H9 (cell line): ENCODE results near the gene IQSEC1. TPM values are rescaled to one million over a fixed set of nuclear protein-coding genes. Genes with fewer than 3 reads are reported as not detected.

Experiments used
- DNase-seq: peaks from one replicate; pipeline ENCODE4 v3.0.0-alpha.2; 2017
- H2AFZ ChIP-seq: one replicate; pipeline ENCODE4 v1.6.1; 2013; ENCODE audit warnings: mild to moderate bottlenecking, low read length, control low read depth, moderate library complexity
- H2AK5ac ChIP-seq: 2 replicates; pipeline ENCODE4 v1.6.1; 2013; ENCODE audit warnings: low read length, control low read depth, mixed read lengths; ENCODE audit not compliant: insufficient read length
- H2BK120ac ChIP-seq: one replicate; pipeline ENCODE4 v1.6.1; 2013; ENCODE audit warnings: low read depth, mild to moderate bottlenecking, low read length, control low read depth, inconsistent platforms; ENCODE audit not compliant: poor library complexity, severe bottlenecking
- H2BK12ac ChIP-seq: 2 replicates; pipeline ENCODE4 v1.6.1; 2013; ENCODE audit warnings: low read length, control low read depth, mixed read lengths, low read depth; ENCODE audit not compliant: insufficient read length
- H2BK15ac ChIP-seq: 2 replicates; pipeline ENCODE4 v1.6.1; 2013; ENCODE audit warnings: low read depth, low read length, control low read depth
- H2BK20ac ChIP-seq: one replicate; pipeline ENCODE4 v1.6.1; 2013; ENCODE audit warnings: low read depth, mild to moderate bottlenecking, low read length, control low read depth, inconsistent platforms; ENCODE audit not compliant: poor library complexity, severe bottlenecking
- H2BK5ac ChIP-seq: 2 replicates; pipeline ENCODE4 v1.6.1; 2013; ENCODE audit warnings: low read length, control low read depth, mixed read lengths; ENCODE audit not compliant: insufficient read length
- H3K14ac ChIP-seq: 2 replicates; pipeline ENCODE4 v1.6.1; 2013; ENCODE audit warnings: low read length, control low read depth; ENCODE audit not compliant: insufficient read depth
- H3K18ac ChIP-seq: 2 replicates; pipeline ENCODE4 v1.6.1; 2013; ENCODE audit warnings: low read depth, mild to moderate bottlenecking, mixed read lengths, low read length, control low read depth; ENCODE audit not compliant: insufficient read length
- H3K23ac ChIP-seq: 2 replicates; pipeline ENCODE4 v1.6.1; 2013; ENCODE audit warnings: low read length, control low read depth, mixed read lengths, low read depth; ENCODE audit not compliant: insufficient read length
- H3K23me2 ChIP-seq: 2 replicates; pipeline ENCODE4 v1.6.1; 2013; ENCODE audit warnings: low read depth, mild to moderate bottlenecking, mixed read lengths, low read length, control low read depth; ENCODE audit not compliant: insufficient read length, poor library complexity, severe bottlenecking
- H3K27ac ChIP-seq: 2 replicates; pipeline ENCODE4 v1.5.1; 2013; ENCODE audit warnings: low read length, control low read depth, mixed read lengths, low read depth; ENCODE audit not compliant: insufficient read length
- H3K27me3 ChIP-seq: 2 replicates; pipeline ENCODE4 v1.6.1; 2013; ENCODE audit warnings: low read length, control low read depth, inconsistent platforms; ENCODE audit not compliant: insufficient read depth
- H3K4ac ChIP-seq: 2 replicates; pipeline ENCODE4 v1.6.1; 2013; ENCODE audit warnings: low read depth, mild to moderate bottlenecking, control low read depth, inconsistent platforms, low read length, moderate library complexity
- H3K4me1 ChIP-seq: 2 replicates; pipeline ENCODE4 v1.6.1; 2013; ENCODE audit warnings: low read length, control low read depth, inconsistent platforms; ENCODE audit not compliant: insufficient read depth
- H3K4me2 ChIP-seq: 2 replicates; pipeline ENCODE4 v1.6.1; 2013; ENCODE audit warnings: low read length, control low read depth, mixed read lengths; ENCODE audit not compliant: insufficient read length, insufficient read depth
- H3K56ac ChIP-seq: 2 replicates; pipeline ENCODE4 v1.6.1; 2013; ENCODE audit warnings: low read depth, mild to moderate bottlenecking, mixed read lengths, low read length, control low read depth; ENCODE audit not compliant: insufficient read length
- H3K79me1 ChIP-seq: 2 replicates; pipeline ENCODE4 v1.6.1; 2013; ENCODE audit warnings: low read depth, mild to moderate bottlenecking, moderate library complexity, low read length, control low read depth, inconsistent platforms; ENCODE audit not compliant: insufficient read depth, poor library complexity, severe bottlenecking
- H3K79me2 ChIP-seq: 2 replicates; pipeline ENCODE4 v1.6.1; 2013; ENCODE audit warnings: low read length, control low read depth, inconsistent platforms; ENCODE audit not compliant: insufficient read depth
- H3K9ac ChIP-seq: 2 replicates; pipeline ENCODE4 v1.6.1; 2013; ENCODE audit warnings: low read length, control low read depth, mixed read lengths; ENCODE audit not compliant: insufficient read length; ENCODE audit errors: extremely low read depth
- H3K9me3 ChIP-seq: one replicate; pipeline ENCODE4 v1.6.1; 2013; ENCODE audit warnings: low read depth, low read length, inconsistent platforms; ENCODE audit not compliant: control insufficient read depth
- H3T11ph ChIP-seq: one replicate; pipeline ENCODE4 v1.6.1; 2013; ENCODE audit warnings: mild to moderate bottlenecking, low read length, control low read depth, inconsistent platforms
- H4K20me1 ChIP-seq: one replicate; pipeline ENCODE4 v1.6.1; 2013; ENCODE audit not compliant: control insufficient read depth, insufficient read length, insufficient read depth
- H4K5ac ChIP-seq: 2 replicates; pipeline ENCODE4 v1.6.1; 2013; ENCODE audit warnings: low read depth, mild to moderate bottlenecking, mixed read lengths, low read length, control low read depth; ENCODE audit not compliant: insufficient read length
- H4K8ac ChIP-seq: replicated peaks from 2 replicates; pipeline ENCODE4 v1.6.1; 2013; ENCODE audit warnings: low read length, control low read depth, mixed read lengths, low read depth; ENCODE audit not compliant: insufficient read length
- H4K91ac ChIP-seq: 2 replicates; pipeline ENCODE4 v1.6.1; 2013; ENCODE audit warnings: low read depth, mild to moderate bottlenecking, moderate library complexity, mixed read lengths, low read length, control low read depth; ENCODE audit not compliant: insufficient read length
- H3K27ac Mint-ChIP-seq, 3 experiments: 2 replicates in 2 of 3; 3 replicates in 1 of 3; pipeline ENCODE4 v1.8.0; 2020 to 2021; ENCODE audit warnings: mixed read lengths in 3 of 3, mild to moderate bottlenecking in 1 of 3, moderate library complexity in 1 of 3
- H3K27me3 Mint-ChIP-seq: 2 replicates; pipeline ENCODE4 v1.8.0; 2021; ENCODE audit warnings: low read depth, mild to moderate bottlenecking, moderate library complexity, mixed read lengths
- H3K36me3 Mint-ChIP-seq, 3 experiments: 2 replicates in 2 of 3; 3 replicates in 1 of 3; pipeline ENCODE4 v1.8.0; 2020 to 2021; ENCODE audit warnings: low read depth in 3 of 3, mixed read lengths in 3 of 3; ENCODE audit not compliant: insufficient read depth in 1 of 3
- H3K4me1 Mint-ChIP-seq, 2 experiments: 2 replicates each; pipeline ENCODE4 v1.8.0; 2020; ENCODE audit warnings: mixed read lengths in 2 of 2
- H3K4me3 Mint-ChIP-seq, 2 experiments: 2 replicates in 1 of 2; 3 replicates in 1 of 2; pipeline ENCODE4 v1.8.0; 2020 to 2021; ENCODE audit warnings: mild to moderate bottlenecking in 2 of 2, mixed read lengths in 2 of 2, moderate library complexity in 1 of 2
- H3K9me3 Mint-ChIP-seq, 2 experiments: 2 replicates in 1 of 2; 3 replicates in 1 of 2; pipeline ENCODE4 v1.8.0; 2020; ENCODE audit warnings: mild to moderate bottlenecking in 2 of 2, mixed read lengths in 2 of 2, moderate library complexity in 1 of 2
- WGBS: extraction: QIAGEN DNeasy Blood & Tissue Kit; methylation state at CpG from one replicate; pipeline ENCODE4 v1.1.7; 2013; ENCODE audit warnings: missing lambda C conversion rate, low lambda C conversion rate, mixed read lengths; ENCODE audit not compliant: insufficient read length; ENCODE audit errors: extremely low coverage; 5-methylcytosine and 5-hydroxymethylcytosine counted together
- total RNA-seq: library from RNA; stranded (reverse); gene quantifications from 2 replicates; pipeline ENCODE4 v1.2.1, GENCODE V29; 2021
- TF ChIP-seq, protein P1 (sequence below): fragments of 200-600 bp; sonication (generic); conservative IDR thresholded peaks from 3 replicates; pipeline ENCODE4 v1.8.0; 2021; ENCODE audit warnings: antibody characterized with exemption, mild to moderate bottlenecking

The IQSEC1 gene
- total RNA-seq, 1 experiment from 2014 or later = 19.1 TPM

DNA sequence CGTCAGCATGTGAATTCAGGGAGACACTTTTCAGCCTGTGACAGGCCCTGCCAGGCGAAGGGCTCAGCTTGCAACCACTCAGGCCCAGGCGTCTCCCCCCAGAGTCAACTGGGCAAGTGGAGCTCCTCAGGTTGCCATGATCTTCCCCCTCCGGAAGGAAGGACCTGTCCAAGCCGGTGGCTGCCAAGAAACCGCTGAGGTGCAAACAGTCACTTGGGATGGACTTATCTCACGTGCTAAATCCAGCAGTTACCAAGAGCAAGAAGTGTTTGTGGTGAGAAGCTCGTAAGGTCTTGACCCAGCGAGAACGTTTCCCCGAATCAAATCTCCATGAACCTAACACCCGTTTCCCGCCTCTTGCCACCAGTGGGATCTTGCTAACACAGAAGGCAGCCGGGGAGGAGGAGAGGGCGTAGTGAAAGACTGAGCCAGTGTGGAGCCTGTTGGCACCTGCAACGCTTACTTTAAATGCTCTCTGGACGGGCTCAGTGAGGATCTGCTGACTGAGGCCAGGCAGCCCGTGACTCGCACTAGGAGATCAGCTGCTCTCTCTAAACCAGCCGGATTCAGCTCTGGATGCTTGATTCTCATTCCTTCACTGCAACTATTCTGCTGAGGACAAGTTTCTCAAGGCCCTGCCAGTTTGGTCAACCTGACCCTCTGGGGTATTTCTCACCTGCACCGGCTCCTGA, 39.0 kb downstream of the IQSEC1 start:
- Mint-ChIP-seq H3K27ac (no peak overlapping the region; a peak in 1 of 7 replicates), H3K9me3 (no peaks in the 10 kb centered on the region), H3K4me3 (no peak overlapping the region), H3K4me1 (peaks cover 12 to 20% of the 10 kb centered on the region in 2 experiments), H3K27me3 (no peaks in the 10 kb centered on the region; the same call in 1 of the 2 replicates), H3K36me3 (no peaks in the 10 kb centered on the region)
- Histone ChIP-seq H3K23ac (no peak overlapping the region), H3K79me2 (no peaks in the 10 kb centered on the region), H2BK120ac (no peak overlapping the region), H4K20me1 (no peaks in the 10 kb centered on the region), H3K4ac (no peak overlapping the region), H3K27ac (no peak overlapping the region), H3K9ac (no peak overlapping the region), H4K8ac (no peak overlapping the region), H3K9me3 (no peaks in the 10 kb centered on the region), H3K56ac (no peak overlapping the region), H2BK12ac (no peak overlapping the region), H4K5ac (no peak overlapping the region), H2AFZ (no peak overlapping the region), H2BK15ac (no peak overlapping the region), H2BK20ac (no peak overlapping the region), H2AK5ac (no peak overlapping the region), H2BK5ac (no peak overlapping the region), H3T11ph (no peak overlapping the region), H3K23me2 (no peaks in the 10 kb centered on the region), H3K27me3 (no peaks in the 10 kb centered on the region), H3K14ac (no peak overlapping the region; the same call in 1 of the 2 replicates), H3K4me2 (no peak overlapping the region), H3K79me1 (no peaks in the 10 kb centered on the region), H3K4me1 (peaks cover 3% of the 10 kb centered on the region; the same call in 1 of the 2 replicates), H4K91ac (no peak overlapping the region), H3K18ac (no peak overlapping the region)
- TF ChIP-seq, protein P1, sequence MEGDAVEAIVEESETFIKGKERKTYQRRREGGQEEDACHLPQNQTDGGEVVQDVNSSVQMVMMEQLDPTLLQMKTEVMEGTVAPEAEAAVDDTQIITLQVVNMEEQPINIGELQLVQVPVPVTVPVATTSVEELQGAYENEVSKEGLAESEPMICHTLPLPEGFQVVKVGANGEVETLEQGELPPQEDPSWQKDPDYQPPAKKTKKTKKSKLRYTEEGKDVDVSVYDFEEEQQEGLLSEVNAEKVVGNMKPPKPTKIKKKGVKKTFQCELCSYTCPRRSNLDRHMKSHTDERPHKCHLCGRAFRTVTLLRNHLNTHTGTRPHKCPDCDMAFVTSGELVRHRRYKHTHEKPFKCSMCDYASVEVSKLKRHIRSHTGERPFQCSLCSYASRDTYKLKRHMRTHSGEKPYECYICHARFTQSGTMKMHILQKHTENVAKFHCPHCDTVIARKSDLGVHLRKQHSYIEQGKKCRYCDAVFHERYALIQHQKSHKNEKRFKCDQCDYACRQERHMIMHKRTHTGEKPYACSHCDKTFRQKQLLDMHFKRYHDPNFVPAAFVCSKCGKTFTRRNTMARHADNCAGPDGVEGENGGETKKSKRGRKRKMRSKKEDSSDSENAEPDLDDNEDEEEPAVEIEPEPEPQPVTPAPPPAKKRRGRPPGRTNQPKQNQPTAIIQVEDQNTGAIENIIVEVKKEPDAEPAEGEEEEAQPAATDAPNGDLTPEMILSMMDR = no peak
- WGBS = no CpG with 5 or more reads among the region's 21 CpGs
- DNase-seq = no peak
